ENCODE data around the gene CYP2A7.
"Not testable (repeated sequence)": the region's sequence is repeated elsewhere in the genome, so short reads cannot be mapped to it uniquely, and the experiment has no call there.

GRCh38 chr19:40846722-40847121, 35.3 kb downstream of the CYP2A7 start:
- not testable (repeated sequence) for TF ChIP-seq PATZ1 (CRISPR knock-in tag; IDR thresholded peaks at IDR 0.05; ENCODE audit: borderline replicate concordance); ESRRG (CRISPR knock-in tag; IDR thresholded peaks at IDR 0.05); RARB (CRISPR knock-in tag; IDR thresholded peaks at IDR 0.05); ARNTL (CRISPR knock-in tag; IDR thresholded peaks at IDR 0.05; ENCODE audit: borderline replicate concordance, low read depth); SNAI2 (CRISPR knock-in tag; IDR thresholded peaks at IDR 0.05); TSHZ2 (CRISPR knock-in tag; IDR thresholded peaks at IDR 0.05); TCF4 (CRISPR knock-in tag; IDR thresholded peaks at IDR 0.05; ENCODE audit: borderline replicate concordance); ZNF70 (CRISPR knock-in tag; IDR thresholded peaks at IDR 0.05); ZNF565 (CRISPR knock-in tag; conservative IDR thresholded peaks at IDR 0.05; ENCODE audit: low read depth)

Measured in SK-N-SH treated with all-trans-retinoic acid at 6 μM for 48 hours (cell line).